ENCODE results near the gene RAB4B.
"Not testable (repeated sequence)": the region's sequence is repeated elsewhere in the genome, so short reads cannot be mapped to it uniquely, and the experiment has no call there.

The RAB4B gene

GRCh38 chr19:40822704-40823553, 44.9 kb downstream of the RAB4B start:
- DNase-seq (ENCODE audit: low spot score), result peak; percentile 49

DNA sequence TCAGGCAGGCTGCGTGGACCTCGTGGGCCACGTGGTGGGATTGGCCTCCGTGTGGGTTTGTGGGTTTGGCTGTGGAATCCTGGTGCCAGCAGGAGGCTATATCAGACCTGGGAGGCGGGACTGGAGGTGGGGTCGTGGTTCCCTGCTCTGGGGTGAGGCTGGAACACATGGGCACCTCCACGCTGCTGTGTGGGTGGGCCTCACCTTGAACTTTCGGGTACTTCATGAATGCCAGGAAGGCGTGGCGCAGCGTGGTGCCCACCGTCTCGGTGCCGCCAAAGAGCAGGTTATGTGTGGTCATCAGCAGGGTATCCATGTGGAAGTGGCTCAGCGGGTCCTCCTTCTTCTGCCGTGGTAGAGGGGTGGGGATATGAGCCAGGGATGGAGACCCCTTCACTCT, 46.9 kb downstream of the RAB4B start:
- DNase-seq (ENCODE audit: low spot score), result not testable (repeated sequence)

GRCh38 chr19:40825460-40826095, 47.5 kb downstream of the RAB4B start:
- not testable (repeated sequence) for DNase-seq (ENCODE audit: low spot score)

- not testable (repeated sequence) for DNase-seq (ENCODE audit: low spot score)
Measured at GRCh38 chr19:40826312-40826698, 48.3 kb downstream of the RAB4B start.

- DNase-seq (ENCODE audit: low spot score), result peak; percentile 46
Measured at GRCh38 chr19:40826699-40827385, 48.8 kb downstream of the RAB4B start.

- DNase-seq (ENCODE audit: low spot score), result no peak
Measured at GRCh38 chr19:40827386-40828247, 49.6 kb downstream of the RAB4B start.

- no peak for DNase-seq (ENCODE audit: low spot score)
Measured at GRCh38 chr19:40829205-40829604, 51.2 kb downstream of the RAB4B start.

DNA sequence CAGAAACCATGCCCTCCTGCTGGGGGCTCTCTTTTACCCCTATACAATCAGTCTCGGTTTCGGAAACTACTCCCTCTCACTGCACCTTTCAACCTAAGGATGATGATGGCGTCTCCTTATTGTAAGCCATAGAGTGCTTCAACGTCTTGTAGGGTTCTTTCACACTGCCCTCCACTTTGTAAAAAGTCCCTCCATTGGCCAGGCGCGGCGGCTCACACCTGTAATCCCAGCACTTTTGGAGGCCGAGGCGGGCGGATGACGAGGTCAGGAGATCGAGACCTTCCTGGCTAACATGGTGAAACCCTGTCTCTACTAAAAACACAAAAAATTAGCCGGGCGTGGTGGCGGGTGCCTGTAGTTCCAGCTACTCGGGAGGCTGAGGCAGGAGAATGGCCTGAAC, 52.7 kb downstream of the RAB4B start:
- DNase-seq (ENCODE audit: low spot score), result not testable (repeated sequence)

GRCh38 chr19:40831502-40832430, 53.7 kb downstream of the RAB4B start:
- DNase-seq (ENCODE audit: low spot score), result no peak

DNA sequence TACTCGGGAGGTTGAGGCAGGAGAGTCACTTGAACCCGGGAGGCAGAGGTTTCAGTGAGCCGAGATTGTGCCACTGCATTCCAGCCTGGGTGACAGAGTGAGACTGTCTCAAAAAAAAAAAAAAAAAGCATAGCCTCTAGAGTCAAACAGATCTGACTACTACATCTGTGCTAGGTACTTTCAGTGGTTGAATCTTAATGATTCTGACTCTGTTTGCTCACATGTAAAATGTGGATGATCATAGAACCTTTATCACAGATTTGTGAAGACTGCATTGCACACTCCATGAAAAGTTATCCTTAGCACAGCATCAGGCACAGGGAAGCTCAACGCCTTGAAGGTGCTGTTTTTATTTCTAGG, 54.4 kb downstream of the RAB4B start:
- DNase-seq (ENCODE audit: low spot score), result not testable (repeated sequence)

GRCh38 chr19:40833728-40834533, 55.9 kb downstream of the RAB4B start:
- not testable (repeated sequence) for DNase-seq (ENCODE audit: low spot score)

- DNase-seq (ENCODE audit: low spot score), result no peak
Measured at GRCh38 chr19:40836754-40837429, 58.8 kb downstream of the RAB4B start.

- DNase-seq (ENCODE audit: low spot score), result not testable (repeated sequence)
Measured at GRCh38 chr19:40838477-40838876, 60.4 kb downstream of the RAB4B start.

DNA sequence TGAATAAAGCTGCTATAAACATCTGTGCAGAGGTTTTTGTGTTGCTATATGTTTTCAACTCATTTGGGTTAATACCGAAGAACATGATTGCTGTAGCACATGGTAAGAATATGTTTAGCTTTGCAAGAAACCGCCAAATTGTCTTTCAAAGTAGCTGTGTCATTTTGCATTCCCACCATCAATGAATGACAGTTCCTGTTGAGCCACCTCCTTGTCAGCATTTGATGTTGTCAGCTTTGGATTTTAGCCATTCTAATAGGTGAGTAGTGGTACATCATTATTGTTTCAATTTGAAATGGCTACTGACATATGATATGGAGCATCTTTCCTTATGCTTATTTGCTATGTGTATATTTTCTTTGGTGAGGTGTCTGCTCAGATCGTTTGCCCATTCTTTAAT, 64.0 kb downstream of the RAB4B start:
- DNase-seq (ENCODE audit: low spot score), result not testable (repeated sequence)

DNA sequence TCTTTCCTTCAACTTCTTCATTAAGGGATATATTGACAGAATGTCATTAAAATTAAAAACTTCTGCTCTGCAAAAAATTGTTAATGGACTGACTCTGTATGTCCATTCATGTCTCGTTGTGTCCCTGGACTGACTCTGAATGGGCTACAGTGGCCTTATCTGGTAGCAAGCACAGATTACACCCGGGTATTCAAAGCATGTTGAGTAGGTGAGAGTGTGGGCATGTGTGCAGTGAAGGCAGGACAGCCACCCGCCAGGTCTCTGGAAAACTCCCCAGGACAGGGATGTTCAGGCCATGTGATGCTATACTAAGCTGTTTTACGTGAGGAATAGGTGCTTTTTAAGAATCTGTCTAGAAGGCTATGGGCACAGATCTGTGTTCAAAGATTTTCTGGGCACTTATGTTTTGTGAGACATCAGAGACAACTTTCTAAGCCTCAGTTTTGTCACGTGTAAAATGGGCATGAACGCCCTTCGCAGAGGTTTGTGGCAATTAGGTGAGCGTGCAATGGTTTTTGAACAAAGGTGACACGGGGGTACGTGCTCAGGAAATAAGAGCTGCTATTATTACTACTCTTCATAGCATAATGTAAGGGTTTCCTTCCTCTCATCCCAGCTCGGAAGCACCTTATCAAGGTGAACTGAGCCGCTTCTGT, 65.1 kb downstream of the RAB4B start:
- not testable (repeated sequence) for DNase-seq (ENCODE audit: low spot score)

DNA sequence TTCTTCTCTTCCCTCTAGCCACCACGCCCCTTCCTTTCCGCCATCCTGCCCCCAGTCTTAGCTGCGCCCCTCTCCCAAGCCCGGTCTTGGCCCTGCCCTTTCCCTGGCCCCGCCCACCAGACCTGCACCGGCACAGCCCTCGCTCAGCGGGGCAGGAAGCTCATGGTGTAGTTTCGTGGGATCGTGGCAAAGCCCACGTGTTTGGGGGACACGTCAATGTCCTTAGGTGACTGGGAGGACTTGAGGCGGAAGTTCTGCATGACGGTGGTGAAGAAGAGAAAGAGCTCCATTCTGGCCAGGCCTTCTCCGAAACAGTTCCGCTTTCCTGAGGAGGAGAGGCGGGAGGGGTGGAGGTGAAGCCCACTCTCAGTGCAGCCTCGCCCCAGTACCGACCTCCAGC, 65.6 kb downstream of the RAB4B start:
- not testable (repeated sequence) for DNase-seq (ENCODE audit: low spot score)

Data from pons (tissue), 1 donor.